SK-N-SH (cell line): Measurements from ENCODE around the gene PAPPA2.

Experiments used
- CHD2 ChIP-seq: fragments of 150-350 bp; IDR thresholded peaks from 2 replicates; pipeline ENCODE4 v1.6.1; 2018; ENCODE audit warnings: low read length; ENCODE audit not compliant: partially characterized antibody
- CTCF ChIP-seq: fragments of 200-600 bp; sonication (generic); IDR thresholded peaks from 2 replicates; pipeline ENCODE4 v1.6.1; 2017; ENCODE audit warnings: antibody characterized with exemption, mild to moderate bottlenecking, moderate library complexity
- EZH2phosphoT487 ChIP-seq: fragments of 200-600 bp; sonication (generic); IDR thresholded peaks from 2 replicates; pipeline ENCODE4 v1.6.1; 2017; ENCODE audit warnings: low read depth, mixed run types, mild to moderate bottlenecking, antibody characterized with exemption, moderate library complexity, borderline replicate concordance
- FOSL2 ChIP-seq: IDR thresholded peaks from 2 replicates; pipeline ENCODE4 v1.4.0; 2012; ENCODE audit warnings: low read depth, mild to moderate bottlenecking, moderate library complexity, borderline replicate concordance
- MEF2A ChIP-seq: IDR thresholded peaks from 2 replicates; pipeline ENCODE4 v1.4.0; 2012; ENCODE audit warnings: low read depth, borderline replicate concordance
- POLR2AphosphoS5 ChIP-seq: IDR thresholded peaks from 2 replicates; pipeline ENCODE4 v1.6.1; 2012; ENCODE audit warnings: low read depth, low read length
- RAD21 ChIP-seq: IDR thresholded peaks from 2 replicates; pipeline ENCODE4 v1.6.1; 2012; ENCODE audit warnings: mild to moderate bottlenecking, low read length
- REST ChIP-seq: IDR thresholded peaks from 2 replicates; pipeline ENCODE4 v1.6.1; 2012; ENCODE audit warnings: mild to moderate bottlenecking, low read depth, low read length, moderate library complexity
- RXRA ChIP-seq: IDR thresholded peaks from 2 replicates; pipeline ENCODE4 v1.4.0; 2012; ENCODE audit warnings: low read depth, mild to moderate bottlenecking, borderline replicate concordance
- TAF1 ChIP-seq: IDR thresholded peaks from 2 replicates; pipeline ENCODE4 v1.6.1; 2012; ENCODE audit warnings: low read depth, mild to moderate bottlenecking, low read length, moderate library complexity, borderline replicate concordance
- TCF12 ChIP-seq: IDR thresholded peaks from 2 replicates; pipeline ENCODE4 v1.4.0; 2012
- TEAD4 ChIP-seq: IDR thresholded peaks from 2 replicates; pipeline ENCODE4 v1.4.0; 2012; ENCODE audit warnings: mild to moderate bottlenecking, borderline replicate concordance; ENCODE audit not compliant: insufficient read depth
- YY1 ChIP-seq: IDR thresholded peaks from 2 replicates; pipeline ENCODE4 v1.4.0; 2012; ENCODE audit warnings: low read depth, mild to moderate bottlenecking

GRCh38 chr1:176820391-176821031, 357.5 kb downstream of the PAPPA2 start:
- TF ChIP-seq RXRA (no peak), CTCF (no peak), RAD21 (no peak), YY1 (no peak), TEAD4 (no peak), MEF2A (no peak), FOSL2 (no peak), POLR2AphosphoS5 (no peak), TAF1 (no peak), REST (no peak), CHD2 (no peak), TCF12 (no peak), EZH2phosphoT487 (no peak)
